AG20443 (cell line): ENCODE measurements around the gene F13A1.

Experiments
- DNase-seq: peaks from one replicate; pipeline ENCODE4 v3.0.0; 2012; ENCODE audit warnings: low spot score, mixed read lengths

The F13A1 gene

DNA sequence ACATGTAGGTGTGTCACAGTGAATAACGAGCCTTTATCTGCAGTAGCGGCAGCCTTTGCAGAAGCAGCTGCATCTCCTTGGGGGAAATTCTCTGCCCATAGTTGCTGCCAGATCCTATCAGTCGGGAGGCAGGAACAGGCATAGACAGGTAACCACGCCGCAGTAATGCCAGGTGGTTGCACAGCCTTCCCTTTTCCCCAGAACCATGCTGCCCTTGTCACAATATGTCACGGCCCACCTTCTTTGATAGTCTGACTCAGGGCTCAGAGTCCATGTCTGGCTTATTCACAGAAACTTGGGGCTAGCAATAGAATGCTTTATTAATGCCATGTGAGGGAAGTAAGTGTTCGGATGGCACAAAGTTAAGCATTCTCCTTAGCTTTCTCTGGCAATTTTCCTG is 76.6 kb downstream of the F13A1 start:
- no peak for DNase-seq

DNA sequence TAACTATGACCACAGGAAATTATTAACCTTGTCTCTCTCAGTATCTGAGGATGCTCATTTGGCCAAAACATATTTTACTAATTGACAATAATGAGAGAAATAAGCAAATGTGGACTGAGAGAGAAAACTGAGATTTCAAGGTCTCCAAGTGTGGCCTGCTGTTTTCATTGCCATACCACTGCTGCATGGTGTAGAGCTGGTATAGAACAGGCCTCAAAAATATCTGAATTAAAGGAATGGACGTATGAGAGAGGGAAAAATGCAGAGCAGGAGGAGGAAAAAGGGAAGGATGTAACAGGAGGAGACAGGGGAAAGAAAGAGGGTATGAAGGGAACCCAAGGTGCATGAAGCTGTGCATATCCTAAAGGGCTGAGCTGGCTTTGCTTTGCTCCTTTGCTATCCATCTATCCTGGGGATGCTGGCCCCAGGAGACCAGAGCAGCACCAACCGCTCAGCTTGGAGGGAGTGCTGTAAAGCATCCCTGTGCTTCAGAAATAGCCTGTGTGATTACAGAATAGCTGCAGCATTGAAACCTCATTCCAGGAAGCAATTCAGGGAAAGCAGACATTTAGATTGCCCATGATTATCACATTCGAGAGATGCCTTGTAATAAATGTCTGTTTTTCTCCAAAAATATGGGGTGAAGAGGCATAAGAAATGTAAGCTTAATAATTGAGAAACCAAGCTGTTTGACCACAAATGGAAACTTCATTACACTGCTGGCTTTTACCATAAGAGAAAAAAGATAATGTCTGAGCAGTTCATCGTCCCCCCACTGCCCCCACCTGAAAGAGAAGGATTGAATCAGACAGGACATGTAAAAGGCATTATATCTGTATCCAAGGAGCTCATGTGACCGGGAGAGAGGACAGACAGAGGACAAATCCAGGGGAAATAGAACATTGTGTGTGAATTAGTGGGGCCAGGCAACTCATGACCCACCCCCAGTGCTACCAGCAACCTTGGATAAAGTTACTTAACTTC is 80.6 kb downstream of the F13A1 start:
- no peak for DNase-seq

DNA sequence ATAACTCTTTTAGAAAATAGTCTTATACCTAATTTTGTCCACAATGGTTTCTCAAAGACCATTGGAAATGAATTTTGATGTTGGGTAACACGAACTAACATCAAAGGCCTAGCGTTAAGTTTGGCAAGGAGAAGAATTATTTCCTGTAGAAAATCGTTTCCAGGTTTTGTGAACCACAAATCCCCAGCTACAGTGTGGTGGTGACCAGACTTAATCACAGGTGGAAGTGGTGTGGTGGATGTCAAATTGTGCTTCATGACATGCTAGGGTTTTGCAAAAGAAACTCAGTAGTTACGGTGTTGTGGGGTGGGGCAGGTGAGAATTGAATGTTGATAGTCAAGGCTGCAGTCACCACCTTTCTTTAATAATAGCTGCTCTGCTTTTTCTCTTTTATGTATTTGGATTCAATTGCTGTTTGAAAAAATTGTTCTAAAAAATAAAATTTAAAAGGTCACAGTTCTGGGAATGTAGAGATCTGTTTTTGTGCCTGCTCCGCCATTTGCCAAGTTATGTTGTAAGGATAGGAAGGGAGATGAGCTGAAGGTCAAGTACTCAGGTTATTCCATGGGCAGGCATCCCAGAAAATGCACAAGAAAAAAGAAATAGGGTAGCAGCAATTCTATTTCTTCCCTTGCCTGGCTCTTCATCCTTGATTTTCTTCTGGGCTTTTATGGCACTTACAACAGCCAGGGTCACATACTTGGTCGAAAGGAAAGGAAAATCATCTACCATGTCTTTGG is 83.6 kb downstream of the F13A1 start:
- no peak for DNase-seq

GRCh38 chr6:6235786-6236185 is 84.7 kb downstream of the F13A1 start:
- DNase-seq = no peak

- DNase-seq = no peak
Observed at GRCh38 chr6:6234963-6235362, 85.5 kb downstream of the F13A1 start.

DNA sequence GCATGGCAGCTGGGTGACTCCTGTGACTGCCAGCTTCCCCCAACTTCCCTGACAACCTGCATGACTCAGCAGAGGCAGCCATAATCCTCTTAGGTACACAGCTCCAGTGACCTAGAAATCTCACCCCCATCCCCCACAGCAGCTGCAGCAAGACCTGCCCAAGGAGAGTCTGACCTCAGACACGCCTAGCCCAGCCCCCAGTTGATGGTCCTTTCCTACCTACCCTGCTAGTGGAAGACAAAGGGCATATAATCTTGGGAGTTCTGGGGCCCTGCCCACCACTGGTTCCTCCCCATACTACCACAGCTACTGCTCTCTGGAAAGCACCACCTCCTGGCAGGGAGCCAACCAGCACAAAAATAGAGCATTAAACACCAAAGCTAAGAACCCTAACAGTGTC is 90.2 kb downstream of the F13A1 start:
- DNase-seq = no peak

DNA sequence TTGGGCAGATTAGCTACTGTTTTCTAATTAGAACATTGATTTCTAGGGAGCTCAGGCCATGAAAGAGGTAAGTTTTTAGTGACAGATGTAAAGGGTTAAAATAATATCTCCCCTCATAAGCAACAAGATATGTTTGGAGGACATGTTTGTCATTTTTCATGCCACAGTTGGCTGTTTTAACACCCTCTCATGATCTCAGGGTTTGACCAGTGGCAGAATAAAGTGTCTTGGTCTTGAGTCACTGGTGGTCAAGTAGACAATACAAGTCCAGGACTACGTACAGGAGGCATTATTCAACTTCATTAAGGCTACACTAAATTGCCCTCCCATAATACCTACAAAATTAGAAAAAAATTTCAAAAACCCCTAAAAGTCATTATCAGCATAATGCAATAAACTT is 92.6 kb downstream of the F13A1 start:
- DNase-seq = no peak

DNA sequence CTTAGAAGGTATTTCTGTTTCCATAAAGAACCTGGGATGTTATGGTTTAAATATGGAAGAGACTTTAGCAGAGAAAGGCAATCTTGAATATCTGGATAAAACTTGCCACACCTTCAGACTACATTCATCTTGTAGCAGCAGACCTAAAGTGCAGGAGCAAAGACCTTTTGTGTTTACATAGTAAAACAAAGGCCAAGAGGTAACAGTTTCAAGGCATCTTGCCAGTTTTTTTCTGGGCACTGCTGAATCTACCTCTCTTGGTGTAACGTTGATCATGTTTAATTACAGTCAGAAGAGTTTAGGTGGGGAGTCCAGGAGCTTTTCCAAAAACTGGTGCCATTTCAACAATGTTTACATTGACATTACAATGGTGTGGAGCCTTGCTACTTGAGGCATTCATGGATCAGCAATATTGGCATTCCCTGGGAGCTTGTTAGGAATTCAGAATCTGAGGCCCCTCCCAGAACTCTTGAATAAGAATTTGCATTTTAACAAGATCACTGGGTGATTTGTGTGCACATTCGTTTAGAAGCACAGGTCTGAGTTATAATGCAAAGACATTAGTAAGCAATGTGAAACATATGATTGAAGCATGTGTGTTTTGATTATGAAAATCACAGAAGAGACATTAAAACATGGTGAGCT is 94.5 kb downstream of the F13A1 start:
- DNase-seq = no peak

DNA sequence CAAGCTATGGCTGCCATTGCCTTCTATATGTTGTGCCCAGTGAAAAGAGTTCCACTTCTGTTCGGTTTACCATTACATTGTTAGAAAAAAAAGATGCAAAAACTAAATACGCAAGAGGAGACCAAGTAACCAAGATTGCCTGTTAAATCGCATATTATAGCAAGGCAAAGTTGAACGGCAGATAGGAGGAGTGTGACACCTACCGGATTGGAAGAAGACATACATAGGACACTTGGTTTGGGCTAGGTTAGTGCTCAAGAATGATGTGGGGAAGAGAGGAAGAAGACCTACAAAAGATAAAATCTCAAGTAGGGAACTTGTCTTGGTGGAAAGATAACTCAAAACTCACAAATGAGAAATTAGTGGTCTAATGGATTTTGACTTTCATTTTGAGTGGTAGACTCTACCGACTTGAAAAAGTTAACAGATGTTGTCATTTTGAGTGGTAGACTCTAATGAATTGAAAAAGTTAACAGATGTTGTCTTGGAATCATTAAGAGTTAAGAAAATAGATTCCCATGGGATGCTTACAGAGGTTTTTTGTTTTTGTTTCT is 95.5 kb downstream of the F13A1 start:
- DNase-seq = no peak

- no peak for DNase-seq
Observed at GRCh38 chr6:6221787-6222535, 98.5 kb downstream of the F13A1 start.

DNA sequence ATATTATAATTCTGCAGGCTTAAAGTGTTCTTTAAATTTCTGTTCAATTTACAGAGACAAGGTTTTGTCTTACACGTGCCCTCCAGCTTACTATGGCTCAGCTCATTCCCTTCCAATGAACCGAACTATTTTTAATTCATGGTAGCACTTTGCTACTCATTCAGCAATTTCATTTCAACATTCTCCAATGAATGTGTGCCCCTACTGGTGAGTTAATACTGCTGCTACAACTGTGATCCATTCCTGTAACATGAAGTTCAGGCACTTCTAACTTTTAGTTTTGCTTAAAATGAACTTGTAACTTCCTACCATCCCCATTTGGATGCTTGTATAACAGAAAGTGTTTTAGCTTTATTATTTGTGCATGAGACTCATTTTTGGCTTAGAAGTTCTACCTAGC is 99.7 kb downstream of the F13A1 start:
- DNase-seq = no peak

- DNase-seq = no peak
Observed at GRCh38 chr6:6219716-6220115, 100.7 kb downstream of the F13A1 start.

GRCh38 chr6:6218759-6219085 is 101.7 kb downstream of the F13A1 start:
- peak; percentile 66 for DNase-seq

- DNase-seq = peak; percentile 59
Observed at GRCh38 chr6:6217855-6218758, 102.4 kb downstream of the F13A1 start.

DNA sequence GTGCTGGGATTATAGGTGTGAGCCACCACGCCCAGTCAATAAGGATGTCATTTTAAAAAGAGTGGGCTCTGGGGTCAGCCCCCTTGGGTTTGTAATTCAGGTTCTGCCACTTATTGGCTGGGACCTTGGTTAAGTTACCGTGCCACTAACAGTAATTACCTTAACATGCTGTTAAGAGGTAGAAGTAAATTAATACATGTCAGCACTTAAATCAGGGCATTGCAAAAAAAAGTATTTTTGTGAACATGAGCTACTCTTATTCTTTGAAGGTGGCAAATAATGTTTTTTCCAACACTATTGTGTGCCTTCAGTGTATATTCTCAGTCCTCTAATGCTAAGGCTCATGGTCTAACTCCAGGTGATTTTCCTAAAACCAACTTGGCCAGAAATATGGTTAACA is 109.5 kb downstream of the F13A1 start:
- no peak for DNase-seq

DNA sequence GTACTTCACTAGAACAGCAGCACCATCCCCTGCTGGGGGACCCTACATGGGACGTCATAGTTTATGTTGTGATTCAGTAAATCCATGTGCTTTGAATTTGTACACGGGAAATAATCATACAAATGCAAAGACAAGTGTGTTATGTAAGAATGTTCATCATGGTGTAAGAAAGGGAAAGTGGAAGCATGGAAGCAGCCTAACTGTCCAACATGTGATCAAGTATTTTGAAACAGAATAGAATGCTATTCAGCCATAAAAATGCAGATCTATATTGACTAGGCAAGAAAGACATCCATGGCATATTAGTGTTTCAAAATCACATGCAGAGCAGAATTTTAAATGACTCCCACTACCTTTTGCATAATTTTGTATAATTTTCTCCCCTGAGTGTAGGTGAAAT is 117.6 kb downstream of the F13A1 start:
- DNase-seq = no peak

GRCh38 chr6:6201200-6201599 is 119.3 kb downstream of the F13A1 start:
- no peak for DNase-seq

GRCh38 chr6:6199678-6200077 is 120.8 kb downstream of the F13A1 start:
- DNase-seq = no peak

DNA sequence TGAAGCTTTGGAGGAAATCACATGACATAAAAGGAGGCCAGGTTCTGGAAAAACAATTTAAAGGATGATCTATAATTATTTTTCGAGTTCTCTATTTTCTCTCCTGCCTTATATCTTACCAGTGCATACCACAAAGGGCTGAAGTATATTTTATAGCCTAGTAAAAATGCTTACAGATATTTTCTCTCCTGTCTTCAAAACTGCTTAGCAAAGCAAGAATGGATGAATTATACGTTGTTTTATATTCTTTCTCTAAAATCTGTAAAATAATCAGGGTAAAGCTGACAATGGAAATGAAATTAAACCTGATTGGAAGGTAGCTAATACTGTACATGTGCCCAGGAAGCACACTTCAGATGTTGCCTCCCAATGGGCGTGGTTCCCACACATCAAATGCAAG is 123.7 kb downstream of the F13A1 start:
- no peak for DNase-seq

- no peak for DNase-seq
Observed at GRCh38 chr6:6195080-6195479, 125.4 kb downstream of the F13A1 start.

DNA sequence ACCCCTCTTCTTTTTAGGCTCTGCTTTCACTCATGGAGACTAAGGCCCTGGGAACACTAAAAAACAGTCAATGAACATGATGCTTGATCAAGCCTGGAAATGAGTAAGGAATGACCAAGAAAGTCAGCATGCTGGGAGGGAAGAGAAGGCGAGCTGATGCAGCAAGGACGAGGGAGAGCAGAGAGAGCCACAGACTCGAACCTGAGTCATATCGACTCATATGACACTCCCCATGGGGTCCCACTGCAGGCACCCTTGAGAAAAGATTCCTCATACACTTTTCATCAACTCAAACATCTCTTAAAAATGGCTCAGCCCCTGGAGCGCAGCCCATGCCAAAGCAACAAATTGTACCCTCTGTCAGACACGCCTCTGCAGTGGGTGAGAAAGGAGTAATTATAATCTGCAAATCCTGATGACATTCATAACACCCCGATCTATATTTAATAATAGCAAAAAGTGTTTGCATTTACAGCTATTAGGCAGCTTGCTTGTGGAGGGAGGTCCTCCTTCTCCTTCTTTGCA is 127.2 kb downstream of the F13A1 start:
- DNase-seq = no peak
